ENCODE data around the gene SCD5. TPM values are rescaled to one million over a fixed set of nuclear protein-coding genes. Genes with fewer than 3 reads are reported as not detected.
A peak's percentile ranks its signal among the peaks of the same experiment; 100 is the strongest.

Gene SCD5
- polyA plus RNA-seq, 1 donor from 2014 or later, result not detected

GRCh38 chr4:82758701-82759685, 39.6 kb downstream of the SCD5 start:
- Mint-ChIP-seq H3K27ac (no peak overlapping the region), H3K27me3 (peaks cover 16% of the 10 kb centered on the region), H3K4me3 (no peak overlapping the region)

GRCh38 chr4:82756061-82756460, 42.5 kb downstream of the SCD5 start:
- peaks cover 0 to 1% (median 0%) of the 10 kb centered on the region in 3 donors for H3K9me3 Mint-ChIP-seq
- H3K4me1 Mint-ChIP-seq, result peaks cover 0 to 2% (median 0%) of the 10 kb centered on the region in 3 donors
- peaks cover 12% of the 10 kb centered on the region for H3K27me3 Mint-ChIP-seq
- no peak overlapping the region for H3K4me3 Mint-ChIP-seq
- H3K27ac Mint-ChIP-seq, result no peak overlapping the region
- H3K36me3 Mint-ChIP-seq, result no peaks in the 10 kb centered on the region

More at GRCh38 chr4:82758701-82759685, 39.6 kb downstream of the SCD5 start:
- Mint-ChIP-seq H3K4me1 (peaks cover 0 to 2% (median 0%) of the 10 kb centered on the region in 3 donors), H3K36me3 (no peaks in the 10 kb centered on the region), H3K9me3 (peaks cover 0 to 1% (median 0%) of the 10 kb centered on the region in 3 donors)

DNA sequence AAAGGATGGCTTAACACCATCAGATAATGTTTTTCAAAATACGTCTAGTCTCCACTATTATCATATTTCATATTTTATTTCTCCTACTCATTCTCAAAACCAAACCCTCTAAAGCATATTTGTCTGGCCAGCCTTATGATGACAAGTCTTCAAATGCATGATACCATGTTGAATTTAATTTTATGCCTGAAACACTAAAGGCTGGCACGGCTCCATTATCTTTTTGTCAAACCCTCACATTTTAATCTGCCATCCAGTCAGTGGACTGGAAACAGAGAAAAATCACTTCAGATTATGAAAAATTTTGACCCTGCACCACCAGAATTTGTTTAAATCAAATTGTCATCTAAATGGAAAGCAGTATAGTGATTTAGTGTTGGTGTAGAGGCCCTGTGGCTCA, 42.9 kb downstream of the SCD5 start:
- Mint-ChIP-seq H3K36me3 (peaks cover 2% of the 10 kb centered on the region), H3K27me3 (peaks cover 12% of the 10 kb centered on the region), H3K4me1 (peaks cover 0 to 2% (median 0%) of the 10 kb centered on the region in 3 donors), H3K27ac (no peak overlapping the region), H3K9me3 (peaks cover 0 to 1% (median 0%) of the 10 kb centered on the region in 3 donors), H3K4me3 (no peak overlapping the region)

DNA sequence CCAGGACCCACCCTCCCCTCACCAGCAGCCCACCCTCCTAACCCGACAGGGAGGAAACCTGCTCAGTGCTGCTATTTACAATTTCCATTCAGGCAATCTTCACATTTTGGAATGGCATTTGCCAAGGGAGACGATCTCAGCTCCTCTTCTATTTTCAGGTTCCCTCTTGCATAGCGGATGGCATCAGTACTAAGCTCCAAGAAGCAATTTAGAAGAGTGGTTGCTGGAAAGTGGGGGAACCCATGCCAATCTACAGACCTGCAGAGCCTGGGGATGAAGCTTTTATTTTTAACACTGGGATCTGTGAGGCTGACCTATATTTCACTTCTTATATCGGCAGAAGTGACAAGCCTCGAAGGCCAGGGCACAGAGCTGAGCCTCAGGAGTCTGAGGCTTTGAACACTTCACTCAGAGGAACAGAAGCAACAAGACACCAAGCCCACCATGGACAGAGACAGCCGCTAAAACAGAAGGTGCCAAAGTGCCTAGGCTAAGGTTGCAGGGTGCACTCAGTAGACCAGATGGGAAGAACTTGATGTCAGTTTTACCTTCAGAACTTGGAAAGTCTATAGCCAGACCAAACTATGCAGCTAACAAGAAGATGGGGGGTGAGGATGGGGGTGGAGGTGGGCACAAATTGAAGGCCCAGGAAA, 44.0 kb downstream of the SCD5 start:
- H3K9me3 Mint-ChIP-seq, result peaks cover 0 to 1% (median 0%) of the 10 kb centered on the region in 3 donors
- peaks cover 2% of the 10 kb centered on the region for H3K36me3 Mint-ChIP-seq
- H3K27ac Mint-ChIP-seq, result no peak overlapping the region
- H3K4me3 Mint-ChIP-seq, result no peak overlapping the region
- peaks cover 0 to 2% (median 0%) of the 10 kb centered on the region in 3 donors for H3K4me1 Mint-ChIP-seq
- H3K27me3 Mint-ChIP-seq, result peaks cover 12% of the 10 kb centered on the region

GRCh38 chr4:82753725-82754410, 44.7 kb downstream of the SCD5 start:
- H3K27ac Mint-ChIP-seq, result no peak overlapping the region
- peaks cover 2% of the 10 kb centered on the region for H3K36me3 Mint-ChIP-seq
- H3K27me3 Mint-ChIP-seq, result peaks cover 10% of the 10 kb centered on the region
- peak overlapping the region in 1 of 4 donors; percentile 52 for H3K4me3 Mint-ChIP-seq
- H3K9me3 Mint-ChIP-seq, result peaks cover 0 to 1% (median 0%) of the 10 kb centered on the region in 3 donors
- no peaks in the 10 kb centered on the region for H3K4me1 Mint-ChIP-seq

- Mint-ChIP-seq H3K36me3 (peaks cover 2% of the 10 kb centered on the region), H3K4me1 (no peaks in the 10 kb centered on the region), H3K27me3 (peaks cover 10% of the 10 kb centered on the region), H3K27ac (no peak overlapping the region), H3K9me3 (peaks cover 0 to 1% (median 0%) of the 10 kb centered on the region in 3 donors), H3K4me3 (no peak overlapping the region)
Observed at GRCh38 chr4:82753238-82753637, 45.4 kb downstream of the SCD5 start.

DNA sequence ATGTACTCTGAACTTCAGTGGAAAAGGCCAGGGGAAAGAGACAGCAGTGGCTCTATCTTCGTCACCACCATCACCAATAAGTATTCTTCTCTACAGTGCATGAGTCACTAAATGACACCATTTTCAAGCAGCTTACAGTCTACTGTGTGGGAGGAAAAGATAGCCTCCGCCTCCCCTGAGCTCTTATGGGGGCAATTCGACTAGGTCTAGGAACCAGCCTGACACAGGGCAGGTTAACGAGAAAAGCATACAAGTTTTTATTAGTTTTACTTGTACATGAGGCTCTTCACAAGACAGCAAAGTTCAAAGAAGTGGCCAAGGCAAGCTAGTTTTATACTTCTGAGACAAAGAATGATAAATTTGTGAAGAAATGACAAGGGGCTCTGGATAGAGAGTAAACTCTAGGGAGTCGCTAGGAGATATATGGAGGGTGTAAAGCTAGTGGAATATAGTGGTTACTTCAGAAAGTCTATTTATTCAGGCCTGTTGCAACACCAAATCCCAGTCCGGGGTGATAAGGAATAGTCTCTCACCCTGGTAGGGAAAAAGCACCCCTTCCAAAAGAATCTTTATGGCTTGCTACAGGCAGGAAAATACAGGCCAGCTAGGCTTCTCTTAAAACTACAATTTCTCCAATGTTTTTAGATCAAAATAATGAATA, 49.7 kb downstream of the SCD5 start:
- Mint-ChIP-seq H3K27ac (no peak overlapping the region), H3K4me1 (peaks cover 0 to 4% (median 0%) of the 10 kb centered on the region in 3 donors), H3K36me3 (peaks cover 2% of the 10 kb centered on the region), H3K4me3 (no peak overlapping the region), H3K9me3 (no peaks in the 10 kb centered on the region), H3K27me3 (peaks cover 5% of the 10 kb centered on the region)

DNA sequence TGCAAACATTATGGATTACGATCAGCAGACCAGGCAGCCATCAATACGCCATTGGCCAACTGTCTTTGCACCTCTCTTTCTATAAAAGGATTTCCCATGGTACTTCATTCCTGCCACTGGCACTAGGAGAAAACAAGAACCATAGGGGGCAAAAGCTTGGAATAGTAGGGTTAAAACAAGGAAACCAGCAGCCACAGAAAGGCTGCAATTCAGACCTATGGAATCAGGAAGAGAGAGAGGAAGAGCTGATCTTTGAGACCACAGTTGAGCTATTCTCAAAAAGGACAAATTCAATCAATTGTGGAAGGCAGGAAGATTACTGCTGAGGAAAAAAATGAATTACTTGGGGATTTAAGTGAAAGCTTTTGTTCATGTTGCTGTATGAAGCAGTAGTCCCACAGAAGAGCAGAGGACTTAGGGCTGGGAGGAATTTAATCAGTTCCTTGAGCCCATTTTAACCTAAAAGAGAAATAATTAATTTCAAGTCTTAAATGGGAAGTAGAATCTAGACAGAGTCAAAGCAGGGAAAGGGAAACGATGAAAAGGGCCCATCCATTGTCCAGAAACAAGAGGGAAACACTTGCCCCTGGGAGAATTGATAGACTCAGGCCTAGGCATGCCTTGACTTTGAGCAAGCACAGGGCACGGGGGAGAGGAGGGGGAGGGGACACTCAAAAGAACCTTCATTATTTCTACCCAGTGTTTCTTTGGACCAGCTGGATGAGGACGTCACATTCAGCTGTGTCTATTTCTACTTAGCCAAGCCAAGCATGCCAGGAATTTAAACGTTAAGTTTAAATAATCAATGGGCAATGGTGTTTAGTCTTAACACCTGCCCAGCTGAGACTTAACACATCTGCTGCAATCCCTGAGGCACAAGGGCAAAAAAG, 50.7 kb downstream of the SCD5 start:
- peaks cover 2% of the 10 kb centered on the region for H3K36me3 Mint-ChIP-seq
- H3K27ac Mint-ChIP-seq, result peak overlapping the region in 1 of 3 donors; percentile 19
- no peak overlapping the region for H3K4me3 Mint-ChIP-seq
- H3K27me3 Mint-ChIP-seq, result peaks cover 3% of the 10 kb centered on the region
- H3K4me1 Mint-ChIP-seq, result peaks cover 0 to 4% (median 0%) of the 10 kb centered on the region in 3 donors
- H3K9me3 Mint-ChIP-seq, result no peaks in the 10 kb centered on the region

GRCh38 chr4:82746705-82747574, 51.7 kb downstream of the SCD5 start:
- Mint-ChIP-seq H3K27me3 (peaks cover 3% of the 10 kb centered on the region), H3K36me3 (peaks cover 2% of the 10 kb centered on the region), H3K27ac (no peak overlapping the region)

GRCh38 chr4:82745173-82745842, 53.3 kb downstream of the SCD5 start:
- H3K27ac Mint-ChIP-seq, result peak overlapping the region in 1 of 3 donors; percentile 4
- H3K9me3 Mint-ChIP-seq, result no peaks in the 10 kb centered on the region
- no peak overlapping the region for H3K4me3 Mint-ChIP-seq
- H3K27me3 Mint-ChIP-seq, result peaks cover 6% of the 10 kb centered on the region
- H3K4me1 Mint-ChIP-seq, result peaks cover 0 to 4% (median 0%) of the 10 kb centered on the region in 3 donors
- no peaks in the 10 kb centered on the region for H3K36me3 Mint-ChIP-seq

More at GRCh38 chr4:82746705-82747574, 51.7 kb downstream of the SCD5 start:
- Mint-ChIP-seq H3K9me3 (no peaks in the 10 kb centered on the region), H3K4me1 (peaks cover 0 to 4% (median 0%) of the 10 kb centered on the region in 3 donors), H3K4me3 (no peak overlapping the region)

- H3K27ac Mint-ChIP-seq, result no peak overlapping the region
- H3K4me3 Mint-ChIP-seq, result no peak overlapping the region
- H3K4me1 Mint-ChIP-seq, result peaks cover 0 to 4% (median 0%) of the 10 kb centered on the region in 3 donors
- no peaks in the 10 kb centered on the region for H3K36me3 Mint-ChIP-seq
- no peaks in the 10 kb centered on the region for H3K9me3 Mint-ChIP-seq
- H3K27me3 Mint-ChIP-seq, result peaks cover 6% of the 10 kb centered on the region
Observed at GRCh38 chr4:82744284-82744968, 54.2 kb downstream of the SCD5 start.

- Mint-ChIP-seq H3K27ac (no peak overlapping the region), H3K36me3 (no peaks in the 10 kb centered on the region), H3K4me1 (no peaks in the 10 kb centered on the region), H3K27me3 (peaks cover 3% of the 10 kb centered on the region), H3K4me3 (no peak overlapping the region), H3K9me3 (peaks cover 0 to 1% (median 0%) of the 10 kb centered on the region in 3 donors)
Observed at GRCh38 chr4:82741188-82741587, 57.4 kb downstream of the SCD5 start.

Measured in IgD-negative memory B cell (primary cell).